HTERT RPE-1 (cell line): ENCODE results near the gene PABPC5.

Experiments used
- in situ Hi-C: fragments of 300-500 bp; cut with MboI; formaldehyde crosslinking; loops from 4 replicates; pipeline ENCODE4 v1.14.3; 2020; ENCODE audit warnings: low sequenced_read_pairs

PABPC5 gene

DNA sequence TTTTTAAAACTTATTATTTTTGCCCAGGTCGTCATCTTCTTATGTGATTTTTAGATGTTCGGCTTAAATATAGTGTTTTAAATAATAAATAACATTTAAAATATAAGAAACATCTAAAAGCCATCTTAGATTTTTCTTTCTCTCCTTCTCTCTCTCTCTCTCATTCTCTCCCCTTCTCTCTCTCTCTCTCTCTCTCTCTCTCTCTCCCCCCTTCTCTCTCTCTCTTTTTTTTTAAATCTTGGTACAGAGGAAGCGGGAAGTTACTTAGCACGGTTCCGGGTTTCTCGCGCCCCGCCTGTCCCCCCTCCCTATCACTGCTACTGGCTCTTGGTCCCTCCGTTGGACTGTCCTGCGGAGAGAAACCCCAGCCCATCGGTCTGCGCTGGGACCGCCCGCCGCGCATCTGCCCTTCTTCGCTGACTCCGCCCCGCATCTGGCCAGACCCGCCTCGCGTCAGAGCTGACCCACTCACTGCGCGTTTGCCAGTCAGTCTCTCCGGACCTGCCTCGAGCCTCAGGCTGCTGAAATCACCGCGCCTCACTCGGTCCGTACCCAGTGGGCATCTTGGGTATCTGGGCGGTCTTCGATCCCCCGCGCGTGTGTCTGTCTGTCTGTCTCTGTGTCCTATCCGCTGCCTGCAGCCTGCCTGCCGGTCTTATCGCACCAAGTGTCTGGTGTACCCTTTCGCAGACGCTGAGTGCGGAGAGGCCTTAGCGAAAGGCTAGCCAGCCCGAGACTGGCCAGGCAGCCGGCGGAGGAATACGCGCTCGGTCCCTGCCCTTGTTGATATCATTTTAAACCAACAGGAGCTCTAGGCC is at the start of gene PABPC5:
Gene PABPC5 (plus strand): TSS at position 489 of the 818 bp plus-strand sequence. CDS start 739 bp downstream, outside the sequence.
- in situ Hi-C loops = no loop called here

DNA sequence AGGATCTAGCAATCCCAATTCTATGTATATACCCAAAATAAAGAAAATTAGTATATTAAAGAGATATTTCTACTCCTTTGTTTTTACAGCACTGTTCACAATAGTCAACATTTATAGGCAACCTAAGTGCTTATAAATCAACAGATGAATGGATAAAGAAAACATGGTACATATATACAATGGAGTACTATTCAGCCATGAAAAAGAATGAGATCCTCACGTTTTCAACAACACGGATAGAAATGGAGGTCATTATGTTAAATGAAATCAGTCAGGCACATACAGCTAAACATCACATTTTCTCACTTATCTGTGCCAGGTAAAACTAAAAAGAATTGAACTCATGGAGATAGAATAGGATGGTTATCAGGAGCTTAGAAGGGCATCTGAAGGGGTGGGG is 45.6 kb upstream of the PABPC5 start:
- in situ Hi-C loops = no loop called here

DNA sequence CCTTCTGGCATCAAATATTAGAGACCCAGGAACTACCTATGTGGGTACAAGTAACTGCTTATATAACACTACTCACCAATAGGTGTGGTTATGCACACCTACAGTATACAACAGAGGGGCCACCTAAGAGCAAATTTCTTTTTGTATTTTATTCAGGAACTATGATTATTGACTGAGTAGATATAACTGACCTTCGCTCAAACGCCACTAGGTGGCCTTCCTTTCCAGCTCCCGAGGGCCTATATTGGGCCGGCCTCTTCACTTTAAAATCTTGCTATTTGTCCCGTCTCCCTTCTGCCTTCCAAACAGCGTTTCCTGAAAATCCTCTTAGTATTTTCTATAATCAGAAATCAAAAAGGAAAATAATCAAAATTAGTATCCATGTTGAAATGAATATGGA is 19.9 kb upstream of the PABPC5 start:
- in situ Hi-C loops = no loop called here

DNA sequence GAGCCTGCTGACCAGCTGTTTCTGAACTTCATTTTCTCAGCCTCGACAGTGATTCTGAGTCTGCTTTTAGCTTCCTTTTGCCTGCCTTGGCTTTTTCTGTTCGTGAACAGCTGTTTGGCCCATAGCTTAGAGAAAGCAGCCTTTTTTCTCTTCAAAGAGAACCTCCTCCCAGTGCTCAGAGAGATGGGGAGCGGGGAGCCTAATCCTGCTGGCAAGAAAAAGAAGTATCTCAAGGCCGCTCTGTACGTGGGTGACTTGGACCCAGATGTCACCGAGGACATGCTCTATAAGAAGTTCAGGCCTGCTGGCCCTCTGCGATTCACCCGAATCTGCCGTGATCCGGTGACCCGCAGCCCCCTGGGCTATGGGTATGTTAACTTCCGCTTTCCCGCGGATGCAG is 756 bp downstream of the PABPC5 start:
- in situ Hi-C loops = no loop called here
